OCI-M2 (cell line): Measurements from ENCODE around the gene ZNF787.
"Not testable (repeated sequence)": the region's sequence is repeated elsewhere in the genome, so short reads cannot be mapped to it uniquely, and the experiment has no call there.

Source experiments
- DNase-seq: peaks from one replicate; lab custom pipeline; 2025; ENCODE audit not compliant: unreplicated experiment; lab: John Stamatoyannopoulos, UW

ZNF787 gene

GRCh38 chr19:56106397-56106849 lies 14.7 kb downstream of the ZNF787 start:
- no peak for DNase-seq

GRCh38 chr19:56105831-56106396 lies 15.2 kb downstream of the ZNF787 start:
- not testable (repeated sequence) for DNase-seq

- DNase-seq: no peak
These were observed 15.9 kb downstream of the ZNF787 start for GRCh38 chr19:56105090-56105701.

GRCh38 chr19:56104423-56104822 lies 16.7 kb downstream of the ZNF787 start:
- DNase-seq: no peak

GRCh38 chr19:56103027-56103614 lies 18.0 kb downstream of the ZNF787 start:
- DNase-seq: no peak

- DNase-seq: no peak
These were observed 19.2 kb downstream of the ZNF787 start for GRCh38 chr19:56101746-56102535.

GRCh38 chr19:56101095-56101494 lies 20.0 kb downstream of the ZNF787 start:
- DNase-seq: no peak

GRCh38 chr19:56099638-56100539 lies 21.2 kb downstream of the ZNF787 start:
- no peak for DNase-seq

- no peak for DNase-seq
These were observed 22.1 kb downstream of the ZNF787 start for GRCh38 chr19:56098731-56099568.

GRCh38 chr19:56098237-56098636 lies 22.9 kb downstream of the ZNF787 start:
- DNase-seq: not testable (repeated sequence)

GRCh38 chr19:56097776-56098175 lies 23.3 kb downstream of the ZNF787 start:
- no peak for DNase-seq

- DNase-seq: no peak
These were observed 23.8 kb downstream of the ZNF787 start for GRCh38 chr19:56097306-56097705.

- DNase-seq: no peak
These were observed 24.4 kb downstream of the ZNF787 start for GRCh38 chr19:56096665-56097064.

- DNase-seq: no peak
These were observed 26.6 kb downstream of the ZNF787 start for GRCh38 chr19:56094449-56094848.

GRCh38 chr19:56092685-56093631 lies 28.1 kb downstream of the ZNF787 start:
- no peak for DNase-seq

GRCh38 chr19:56091751-56092546 lies 29.1 kb downstream of the ZNF787 start:
- no peak for DNase-seq

- DNase-seq: no peak
These were observed 30.0 kb downstream of the ZNF787 start for GRCh38 chr19:56091066-56091490.

GRCh38 chr19:56089344-56089743 lies 31.8 kb downstream of the ZNF787 start:
- DNase-seq: no peak
